K562 (cell line): ENCODE data around the gene PPM1L. TPM values are rescaled to one million over a fixed set of nuclear protein-coding genes. Genes with fewer than 3 reads are reported as not detected.

Experiments used
- ATF4 ChIP-seq: fragments of 450-650 bp; formaldehyde crosslinking; IDR thresholded peaks from 2 replicates; pipeline ENCODE4 v1.4.0; 2022; ENCODE audit warnings: mild to moderate bottlenecking, moderate library complexity
- CHD2 ChIP-seq: IDR thresholded peaks from 2 replicates; pipeline ENCODE4 v1.6.1; 2011; ENCODE audit warnings: low read depth, low read length
- CREB3 ChIP-seq: fragments of 450-650 bp; conservative IDR thresholded peaks from 2 replicates; pipeline ENCODE4 v1.6.1; 2016; ENCODE audit warnings: missing genetic modification characterization, low read depth, mild to moderate bottlenecking, missing compliant biosample characterization, moderate library complexity
- ELF2 ChIP-seq: fragments of 250-450 bp; sonication (Bioruptor Pico); IDR thresholded peaks from 2 replicates; pipeline ENCODE4 v1.5.0; 2021; ENCODE audit warnings: mild to moderate bottlenecking
- HOMEZ ChIP-seq: fragments of 250-450 bp; sonication (Bioruptor Pico); IDR thresholded peaks from 2 replicates; pipeline ENCODE4 v1.4.0; 2020; ENCODE audit warnings: mild to moderate bottlenecking, moderate library complexity
- L3MBTL2 ChIP-seq: fragments of 450-650 bp; IDR thresholded peaks from 2 replicates; pipeline ENCODE4 v1.6.1; 2016; ENCODE audit warnings: mild to moderate bottlenecking, moderate library complexity
- MGA ChIP-seq: fragments of 450-650 bp; IDR thresholded peaks from 2 replicates; pipeline ENCODE4 v1.6.1; 2016; ENCODE audit warnings: mild to moderate bottlenecking, moderate library complexity
- RFX7 ChIP-seq: fragments of 250-450 bp; sonication (Bioruptor Pico); IDR thresholded peaks from 2 replicates; pipeline ENCODE4 v1.5.1; 2021; ENCODE audit warnings: mild to moderate bottlenecking
- USF1 ChIP-seq: sonication (generic); formaldehyde crosslinking; IDR thresholded peaks from 2 replicates; pipeline ENCODE4 v1.9.0; 2022; ENCODE audit warnings: mild to moderate bottlenecking, missing genetic modification reagents
- ZNF146 ChIP-seq: IDR thresholded peaks from one replicate; pipeline ENCODE4 v1.6.1; 2018; ENCODE audit warnings: missing compliant biosample characterization; ENCODE audit not compliant: unreplicated experiment
- polyA plus RNA-seq, 8 experiments: library from polyadenylated mRNA; depleted of rRNA in 4 of 8; stranded (reverse) in 5 of 8; unstranded in 3 of 8; fragments of >200 nt; fragmentation: Nextera tagmentation in 2 of 8; fragmentation: Illumina TruSeq in 1 of 8; extraction: Ambion mirVana in 2 of 8; extraction: Trizol in 1 of 8; gene quantifications; 2 replicates each; pipeline versions ENCODE4 v1.2.1 to v1.2.3, GENCODE V29; 2011 to 2014; ENCODE audit warnings: inconsistent platforms in 1 of 8, missing spikeins in 1 of 8
- total RNA-seq, 7 experiments: library from RNA; depleted of rRNA in 6 of 7; stranded (reverse); fragments of >200 nt in 6 of 7; fragmentation: Illumina TruSeq in 2 of 7; extraction: Trizol in 2 of 7; gene quantifications; 2 replicates each; pipeline versions ENCODE4 v1.2.1 to v1.2.3, GENCODE V29; 2011 to 2021; ENCODE audit warnings: low replicate concordance in 1 of 7

PPM1L gene
- total and polyA plus RNA-seq, 9 of the 15 experiments (the other 6 are each of a cell fraction or from before 2014, with no cell fraction given) = 0.01 to 0.41 (median 0.14) TPM

- no peak for TF ChIP-seq HOMEZ (CRISPR knock-in tag)
- TF ChIP-seq CREB3 (tag) = no peak
- TF ChIP-seq RFX7 (CRISPR knock-in tag) = no peak
- TF ChIP-seq ATF4 (CRISPR knock-in tag) = no peak
- TF ChIP-seq ELF2 (CRISPR knock-in tag) = no peak
- TF ChIP-seq ZNF146 (CRISPR knock-in tag) = no peak
- 0 out of 2 replicates have a peak, but pooled peaks have one; percentile 28 for TF ChIP-seq MGA
- peak; percentile 58; the same call in 1 of the 2 replicates for TF ChIP-seq L3MBTL2
- TF ChIP-seq USF1 (CRISPR knock-in tag) = no peak
- TF ChIP-seq CHD2 = no peak
These were observed 348.8 kb downstream of the PPM1L start, which contains the start of gene B3GALNT1 (continued) for GRCh38 chr3:161104561-161105551.
